Right cardiac atrium (tissue), 5 donors: Measurements from ENCODE around the gene C5. TPM values are rescaled to one million over a fixed set of nuclear protein-coding genes. Genes with fewer than 3 reads are reported as not detected.
"Not testable (repeated sequence)": the region's sequence is repeated elsewhere in the genome, so short reads cannot be mapped to it uniquely, and the experiment has no call there.

Source experiments
- ATAC-seq, 2 donors: fragments of 200-7000 bp; cut with Tn5 transposase; one replicate each; pipeline versions ENCODE4 v1.8.0 to v1.9.1; 2020; ENCODE audit warnings: moderate library complexity in 2 of 2, mild to moderate bottlenecking in 1 of 2
- DNase-seq, 3 donors: peaks; one replicate each; pipeline ENCODE4 v3.0.0-alpha.2; 2020
- H3K27ac ChIP-seq: one replicate; pipeline ENCODE4 v1.5.1; 2013; ENCODE audit warnings: mild to moderate bottlenecking, low read length, control low read depth, moderate library complexity
- H3K27me3 ChIP-seq: one replicate; pipeline ENCODE4 v1.6.1; 2013; ENCODE audit not compliant: control insufficient read depth, insufficient read depth
- H3K4me1 ChIP-seq: one replicate; pipeline ENCODE4 v1.6.1; 2013; ENCODE audit warnings: low read length; ENCODE audit not compliant: control insufficient read depth, insufficient read depth
- H3K4me3 ChIP-seq: one replicate; pipeline ENCODE4 v1.5.1; 2013; ENCODE audit warnings: low read length, control low read depth
- H3K9me3 ChIP-seq: one replicate; pipeline ENCODE4 v1.6.1; 2013; ENCODE audit warnings: low read length; ENCODE audit not compliant: control insufficient read depth
- WGBS: extraction: QIAGEN DNeasy Blood & Tissue Kit; methylation state at CpG from one replicate; pipeline ENCODE4 v1.1.7; 2013; 5-methylcytosine and 5-hydroxymethylcytosine counted together
- intact Hi-C, 4 donors: fragments of 100-400 bp; cut with DNase I; formaldehyde crosslinking; loops; one replicate each; pipeline versions ENCODE4 v1.11.0 to v1.14.0; 2022 to 2023
- long read RNA-seq, 4 donors: library from polyadenylated mRNA; unstranded; transcript quantifications; one replicate each; pipeline ENCODE4 v2.0.0, GENCODE V29; 2020 to 2021
- polyA plus RNA-seq: library from polyadenylated mRNA; stranded (reverse); fragments of 200-250 nt; gene quantifications from one replicate; pipeline ENCODE4 v1.2.3, GENCODE V29; 2013
- total RNA-seq, 4 donors: library from RNA; stranded (reverse); fragmentation: NEBNext Ultra II Directional; extraction: Animal tissue kit (Norgen Biotek cat#: 25700); gene quantifications; one replicate each; pipeline ENCODE4 v1.2.1, GENCODE V29; 2021
- donor health status: healthy with polysubstance abuse.
- donor health status: DM: no; HTN: yes; CAD: no.
- donor health status: DM: no; HTN: no; CAD: no.
- donor health status: DM: no; HTN: yes; CAD: no; lungs with severe emphysema.
- donor health status: DM: yes; HTN: yes; CAD: no.

The C5 gene
- total RNA-seq (1 to 10 TPM in 3 of 4 donors, under 1 TPM in 1; 0.67 to 1.9 (median 1.5) TPM), polyA plus RNA-seq (0.97 TPM)
- long read RNA-seq, donor 1, partial matches to known transcripts, result 0 of 1 reads
- long read RNA-seq, donor 1, other reads (novel, unspliced or antisense), result 1 of 1 reads
- long read RNA-seq, donor 2, result 0 reads
- long read RNA-seq, donor 3, partial matches to known transcripts, result 0 of 4 reads
- long read RNA-seq, donor 3, other reads (novel, unspliced or antisense), result 4 of 4 reads
- long read RNA-seq, donor 4, result 0 reads

DNA sequence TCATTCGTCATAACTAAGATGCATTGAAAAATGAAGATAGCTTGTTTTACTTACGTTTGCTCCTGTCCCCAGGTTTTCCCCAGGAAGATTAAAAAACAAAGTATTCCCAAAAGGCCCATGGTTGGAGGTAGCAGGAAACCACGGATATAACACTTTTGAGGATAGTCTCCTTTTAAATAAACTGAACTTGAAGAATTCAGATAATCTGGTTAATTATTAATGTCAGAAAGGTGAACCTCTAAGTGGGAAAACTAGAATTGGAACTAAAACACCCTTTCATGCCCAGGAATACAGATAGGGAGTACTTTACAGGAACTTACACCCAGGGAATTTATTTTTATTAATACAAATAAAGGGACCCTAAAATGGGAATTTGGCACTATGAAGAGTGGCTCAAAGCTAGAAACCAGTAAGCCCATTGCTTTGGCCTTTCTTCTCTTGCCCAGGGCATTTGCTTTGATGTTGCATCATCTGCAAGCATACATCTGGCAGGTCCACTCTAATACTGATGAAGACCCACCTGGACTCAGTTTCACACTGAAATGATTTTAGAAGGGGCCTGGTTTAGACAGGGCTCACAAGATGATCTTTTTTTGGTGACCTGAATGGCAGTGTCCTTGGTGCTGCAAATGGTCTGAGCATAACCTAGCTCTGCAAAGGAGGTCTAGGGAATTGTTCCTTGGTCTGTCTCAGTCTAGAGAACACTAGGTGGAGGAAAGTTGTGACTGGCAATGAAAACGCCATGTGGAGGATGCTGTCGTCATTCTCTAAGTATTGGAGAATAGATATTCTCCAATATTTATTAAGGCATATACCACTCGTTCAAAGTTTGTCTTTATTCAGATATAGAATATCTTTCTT lies at the start of gene C5:
TSS of gene C5 (minus strand) at position 148 of the 861 bp plus-strand sequence. CDS start at position 119, 29 bp downstream.
- ATAC-seq, result no peak
- WGBS, result 83% methylated on average over 6 of the region's 6 CpGs
- Histone ChIP-seq H3K4me1 (no peaks in the 10 kb centered on the region), H3K27me3 (no peaks in the 10 kb centered on the region), H3K9me3 (no peaks in the 10 kb centered on the region), H3K27ac (no peak within 1 kb of the TSS), H3K4me3 (no peak within 1 kb of the TSS)
- DNase-seq, result no peak
- intact Hi-C loops, result loop anchor here in 1 of 4 donors (10.0 kb wide), 1 partner anchor 66 kb away; no protein-coding TSS in a partner anchor

DNA sequence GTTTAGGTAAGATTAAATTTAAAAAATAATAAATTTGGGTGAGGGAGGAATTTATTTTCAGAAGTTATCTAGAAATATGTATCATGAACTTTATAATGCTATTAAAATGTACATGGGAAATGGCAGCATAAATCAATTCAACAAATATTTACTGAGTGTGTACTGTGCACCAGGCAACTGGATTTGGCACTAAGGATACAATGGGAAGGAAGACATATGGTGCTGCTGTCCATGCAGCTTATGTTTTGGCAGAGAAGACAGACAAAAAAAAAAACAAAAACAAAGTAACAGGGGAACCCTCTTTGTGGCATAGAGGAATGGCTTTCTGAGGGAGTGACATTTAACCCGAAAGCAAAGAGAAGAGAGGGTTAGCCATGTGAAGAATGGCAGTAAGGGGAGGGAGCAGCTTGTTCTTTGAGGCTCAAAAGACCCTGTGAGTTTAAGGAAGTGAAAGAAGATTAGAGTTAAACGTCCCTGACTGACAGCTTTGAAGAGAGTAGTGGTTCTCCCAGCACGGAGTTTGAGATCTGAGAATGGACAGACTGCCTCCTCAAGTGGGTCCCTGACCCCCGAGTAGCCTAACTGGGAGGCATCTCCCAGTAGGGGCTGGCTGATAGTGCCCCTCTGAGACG lies 48.6 kb upstream of the C5 start:
- DNase-seq, result no peak
- no peak overlapping the region for H3K27ac ChIP-seq
- WGBS, result 78% methylated on average over 5 of the region's 5 CpGs
- intact Hi-C loops, result no loop called here
- H3K27me3 ChIP-seq, result no peaks in the 10 kb centered on the region
- ATAC-seq, result no peak
- H3K4me3 ChIP-seq, result no peak overlapping the region
- no peaks in the 10 kb centered on the region for H3K4me1 ChIP-seq
- no peaks in the 10 kb centered on the region for H3K9me3 ChIP-seq

DNA sequence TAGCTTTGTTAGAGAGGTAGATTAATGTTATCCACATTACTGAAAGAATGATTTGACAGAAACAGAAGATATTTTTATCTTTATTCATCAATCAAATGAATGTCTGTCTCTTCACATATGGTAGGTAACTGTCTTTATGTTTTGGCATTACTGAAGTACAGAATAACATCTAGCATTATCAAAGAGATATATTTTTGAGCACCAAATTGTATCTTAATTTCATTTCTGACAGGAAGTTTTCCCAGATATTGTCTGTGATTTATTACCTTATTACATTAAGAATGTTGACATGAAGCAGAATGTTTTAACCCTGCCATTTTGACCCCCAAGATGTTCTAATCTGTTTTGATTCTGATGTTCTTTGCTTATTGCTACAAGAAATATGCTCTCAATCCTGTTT lies 45.0 kb upstream of the C5 start:
- H3K4me1 ChIP-seq, result no peaks in the 10 kb centered on the region
- intact Hi-C loops, result no loop called here
- no peak for DNase-seq
- H3K4me3 ChIP-seq, result no peak overlapping the region
- ATAC-seq, result no peak
- no peaks in the 10 kb centered on the region for H3K9me3 ChIP-seq
- no peak overlapping the region for H3K27ac ChIP-seq
- H3K27me3 ChIP-seq, result no peaks in the 10 kb centered on the region

DNA sequence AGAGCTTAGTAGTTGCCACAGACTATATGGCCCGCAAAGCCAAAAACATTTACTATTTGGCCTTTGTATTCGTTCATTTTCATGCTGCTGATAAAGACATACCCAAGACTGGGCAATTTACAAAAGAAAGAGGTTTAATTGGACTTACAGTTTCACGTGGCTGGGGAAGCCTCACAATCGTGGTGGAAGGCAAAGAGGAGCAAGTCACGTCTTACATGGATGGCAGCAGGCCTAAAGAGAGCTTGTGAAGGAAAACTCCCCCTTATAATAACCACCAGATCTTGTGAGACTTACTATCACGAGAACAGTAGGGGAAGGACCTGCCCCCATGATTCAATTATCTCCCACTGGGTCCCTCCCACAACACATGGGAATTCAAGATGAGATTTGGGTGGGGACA lies 40.7 kb upstream of the C5 start:
- intact Hi-C loops, ATAC-seq, H3K9me3 ChIP-seq, H3K27ac ChIP-seq, DNase-seq, H3K4me1 ChIP-seq, H3K27me3 ChIP-seq, H3K4me3 ChIP-seq: not testable (repeated sequence)
- 89% methylated on average over 6 of the region's 6 CpGs for WGBS

DNA sequence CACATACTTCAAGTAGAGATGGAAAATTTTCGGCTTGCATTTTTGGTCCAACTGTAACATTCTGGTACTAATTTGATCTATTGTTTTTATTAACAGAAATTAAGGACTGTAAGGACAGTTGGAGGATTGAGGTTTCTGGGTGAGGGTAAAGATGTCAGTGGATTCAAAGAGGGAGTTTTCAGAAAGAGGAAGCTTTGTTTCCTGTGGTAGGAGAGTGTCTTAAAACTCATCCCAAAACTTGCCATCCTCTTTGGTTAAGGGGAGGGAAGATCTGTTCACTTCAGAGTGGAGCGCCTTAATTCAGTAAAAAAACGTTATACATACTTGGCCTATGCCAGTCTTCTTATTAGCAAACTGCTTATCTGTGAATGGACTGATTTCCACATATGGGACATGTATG lies 38.5 kb upstream of the C5 start:
- no peaks in the 10 kb centered on the region for H3K9me3 ChIP-seq
- 82% methylated on average over 3 of the region's 3 CpGs for WGBS
- DNase-seq, result no peak
- intact Hi-C loops, result no loop called here
- H3K27me3 ChIP-seq, result no peaks in the 10 kb centered on the region
- H3K4me1 ChIP-seq, result no peaks in the 10 kb centered on the region
- no peak overlapping the region for H3K4me3 ChIP-seq
- no peak overlapping the region for H3K27ac ChIP-seq
- no peak for ATAC-seq

DNA sequence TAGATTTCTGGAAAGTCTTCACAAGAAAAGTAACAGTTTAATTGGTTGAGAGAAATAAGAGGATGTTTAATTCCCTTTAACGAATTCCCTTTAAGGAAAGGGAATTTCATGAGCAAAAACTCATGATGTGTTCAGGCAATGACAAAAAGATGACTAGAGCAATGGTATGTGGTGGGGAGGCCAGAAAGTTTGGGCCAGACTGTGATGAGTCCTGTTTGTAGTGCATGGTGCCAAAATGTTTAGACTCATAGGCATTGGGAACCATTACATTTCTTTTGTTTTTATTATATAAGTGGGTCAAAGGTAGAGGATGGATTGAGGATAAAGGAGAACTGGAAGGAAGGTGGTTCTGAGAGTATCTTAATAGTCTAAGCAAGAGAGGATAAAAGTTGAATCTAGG lies 35.6 kb upstream of the C5 start:
- intact Hi-C loops, result no loop called here
- no peak for ATAC-seq

DNA sequence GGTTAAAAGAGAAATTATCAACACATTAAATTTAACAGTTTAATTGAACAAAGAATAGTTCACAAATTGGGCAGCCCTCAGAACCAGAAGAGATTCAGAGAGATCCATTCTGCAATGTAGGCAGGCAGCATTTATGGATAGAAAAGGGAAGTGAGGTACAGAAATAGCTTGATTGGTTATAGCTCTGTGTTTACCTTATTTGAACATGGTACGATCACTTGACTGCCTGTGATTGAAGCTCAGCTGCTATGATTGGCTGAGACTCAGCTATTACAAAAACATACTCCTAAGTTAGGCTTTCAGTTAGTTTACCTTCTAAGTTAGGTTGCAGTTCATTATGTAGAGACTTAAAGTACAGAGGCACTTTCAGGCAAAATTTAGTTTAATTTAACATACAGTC lies 32.0 kb upstream of the C5 start:
- no peaks in the 10 kb centered on the region for H3K4me1 ChIP-seq
- ATAC-seq, result no peak
- intact Hi-C loops, result no loop called here
- no peak for DNase-seq
- no peak overlapping the region for H3K4me3 ChIP-seq
- no peak overlapping the region for H3K27ac ChIP-seq
- no peaks in the 10 kb centered on the region for H3K9me3 ChIP-seq
- 76% methylated on average over 1 of the region's 1 CpG for WGBS
- H3K27me3 ChIP-seq, result no peaks in the 10 kb centered on the region

More for the DNA sequence above, 35.6 kb upstream of the C5 start:
- Histone ChIP-seq H3K4me3 (no peak overlapping the region), H3K9me3 (no peaks in the 10 kb centered on the region), H3K27ac (no peak overlapping the region), H3K4me1 (no peaks in the 10 kb centered on the region), H3K27me3 (no peaks in the 10 kb centered on the region)
- 91% methylated on average over 1 of the region's 1 CpG for WGBS
- no peak for DNase-seq

DNA sequence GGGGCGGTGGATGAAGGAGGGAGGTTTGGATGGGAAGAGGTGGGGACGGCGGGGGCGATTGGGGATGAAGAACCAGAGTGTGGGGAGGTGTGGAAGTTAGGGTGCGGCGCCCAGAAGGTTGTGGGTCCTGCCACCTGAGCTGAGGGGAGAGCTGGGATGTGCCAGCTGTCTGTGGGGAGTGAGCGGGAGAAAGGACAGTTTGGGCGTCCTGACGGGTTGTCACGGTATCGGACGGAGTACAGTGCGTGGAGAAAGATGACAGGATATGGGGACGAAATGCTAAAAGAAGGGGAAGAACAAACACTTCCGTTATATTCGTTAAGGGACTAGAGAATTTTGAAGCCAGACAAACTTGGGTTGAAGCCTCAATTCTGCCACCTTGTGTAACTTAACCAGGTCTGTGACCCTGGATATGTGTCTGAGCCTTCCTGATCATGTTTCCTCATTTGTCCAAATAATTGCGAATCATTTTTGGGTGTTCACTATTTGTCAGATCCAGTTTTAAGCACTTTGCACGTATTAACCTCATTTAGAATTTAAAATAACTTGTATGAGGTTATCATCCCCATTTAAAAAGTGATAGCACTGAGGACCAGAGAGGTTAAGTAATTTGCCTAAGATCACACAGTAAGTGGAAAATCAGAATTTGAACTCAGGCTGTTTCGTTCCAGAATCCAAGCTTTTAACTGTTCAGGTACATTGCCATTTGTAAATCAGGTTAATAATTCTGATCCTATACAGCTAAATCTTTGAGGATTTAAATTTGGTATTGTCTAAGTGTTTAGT lies 25.4 kb upstream of the C5 start:
- peak overlapping the region; percentile 73 for H3K4me3 ChIP-seq
- ATAC-seq (no peak), DNase-seq (no peak)
- H3K27me3 ChIP-seq, result no peaks in the 10 kb centered on the region
- H3K9me3 ChIP-seq, result no peaks in the 10 kb centered on the region
- no peaks in the 10 kb centered on the region for H3K4me1 ChIP-seq
- H3K27ac ChIP-seq, result peak overlapping the region; percentile 83
- 6% methylated on average over 19 of the region's 19 CpGs for WGBS
- intact Hi-C loops, result no loop called here

DNA sequence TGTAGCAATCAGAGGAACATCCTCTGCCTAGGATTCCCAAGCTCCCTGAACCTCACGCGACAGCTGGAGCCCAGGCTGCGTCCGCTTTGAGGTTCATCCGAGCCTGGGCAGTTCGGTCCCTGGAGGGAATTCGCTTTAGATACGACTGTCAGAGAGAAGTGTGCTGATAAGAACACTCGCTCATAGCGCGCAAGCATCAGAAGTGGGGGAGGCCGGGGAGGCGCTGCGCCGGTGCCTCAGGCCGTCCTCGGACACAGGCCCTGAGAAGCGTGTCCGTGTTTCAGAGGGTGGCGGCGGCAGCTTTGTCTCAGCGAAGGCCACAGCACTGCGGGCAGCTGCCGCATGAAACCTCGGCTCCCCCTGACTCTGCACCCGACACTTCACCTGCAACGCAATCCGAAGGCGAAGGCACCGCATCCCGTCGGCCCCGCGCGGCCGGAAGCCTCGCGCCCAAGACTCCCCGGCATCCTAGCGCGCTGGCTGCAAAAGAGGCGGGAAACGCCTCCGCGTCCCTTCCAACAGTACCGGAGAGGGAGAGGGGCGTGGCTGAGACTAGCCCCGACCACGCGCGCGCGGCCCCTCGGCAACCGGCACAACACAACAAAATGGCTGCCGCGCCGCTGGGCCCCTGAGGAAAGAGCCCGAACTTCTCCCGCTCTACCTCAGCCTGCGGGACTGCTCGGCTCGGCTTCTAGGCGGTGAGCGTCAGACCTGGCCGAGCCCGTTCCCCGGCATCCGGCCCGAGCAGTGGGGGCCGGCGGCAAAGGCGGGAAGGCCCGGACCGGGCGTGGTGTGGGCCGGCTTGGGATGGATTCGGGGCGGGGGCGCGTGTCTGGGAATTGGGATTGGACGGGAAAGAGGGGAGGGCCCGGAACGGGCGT lies 24.5 kb upstream of the C5 start, which contains the start of gene CNTRL:
TSS of gene CNTRL (plus strand) at position 586 of the 881 bp plus-strand sequence. CDS start 13,372 bp downstream, outside the sequence.
- Histone ChIP-seq H3K4me3 (peak within 1 kb of the TSS; percentile 73), H3K9me3 (no peaks in the 10 kb centered on the region), H3K27ac (peak within 1 kb of the TSS; percentile 83), H3K27me3 (no peaks in the 10 kb centered on the region), H3K4me1 (no peaks in the 10 kb centered on the region)
- under 1% methylated on average over 85 of the region's 85 CpGs for WGBS
- DNase-seq, result peak; percentile 92 to 97 (median 95)
- intact Hi-C loops, result no loop called here
- ATAC-seq, result peak; percentile 96

DNA sequence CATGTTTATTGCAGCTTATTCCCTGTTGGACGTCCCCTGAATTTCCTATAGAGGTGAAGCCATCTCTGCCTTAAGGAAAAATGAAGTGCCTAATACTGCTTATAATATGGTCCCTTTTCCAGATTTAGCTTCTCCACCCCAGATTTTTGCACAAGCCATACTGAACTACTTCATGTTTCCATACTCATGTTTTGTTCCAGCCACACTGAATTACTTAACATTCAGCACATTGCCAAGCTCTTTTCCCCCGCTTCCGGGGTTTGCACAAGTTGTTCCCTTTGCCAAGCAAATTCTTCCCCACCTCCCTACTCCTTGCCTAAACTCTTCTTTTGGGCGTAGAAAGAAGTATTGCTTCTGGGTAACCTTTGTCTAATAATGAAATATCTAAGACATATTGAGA lies 23.0 kb upstream of the C5 start:
- 47% methylated on average over 4 of the region's 4 CpGs for WGBS
- Histone ChIP-seq H3K27me3 (no peaks in the 10 kb centered on the region), H3K27ac (no peak overlapping the region), H3K4me3 (no peak overlapping the region), H3K9me3 (no peaks in the 10 kb centered on the region), H3K4me1 (no peaks in the 10 kb centered on the region)
- DNase-seq (peak; percentile 41 to 75 (median 60)), ATAC-seq (peak; percentile 6 to 37)
- intact Hi-C loops, result no loop called here
